ENCODE results near the gene WDR46.

- no peak for TF ChIP-seq POLR2A (IDR thresholded peaks at IDR 0.05)
- TF ChIP-seq CTCF (IDR thresholded peaks at IDR 0.05): no peak
- TF ChIP-seq EP300 (IDR thresholded peaks at IDR 0.05; ENCODE audit: low read depth): no peak
Observed at GRCh38 chr6:33251395-33252012, 37.5 kb downstream of the WDR46 start.
